Memory B cell (primary cell): ENCODE results near the gene PIAS4.
A peak's percentile ranks its signal among the peaks of the same experiment; 100 is the strongest.
"Not testable (repeated sequence)": the region's sequence is repeated elsewhere in the genome, so short reads cannot be mapped to it uniquely, and the experiment has no call there.

Experiments
- ATAC-seq: fragments of 150-1000 bp; cut with Tn5 transposase; 2 replicates; pipeline ENCODE4 v1.10.0; 2021; ENCODE audit warnings: low read depth, mild to moderate bottlenecking, moderate library complexity
- DNase-seq, 2 donors: peaks; one replicate each; pipeline ENCODE4 v3.0.0; 2022; ENCODE audit warnings: low spot score in 2 of 2
- H3K27ac Mint-ChIP-seq: one replicate; pipeline ENCODE4 v1.8.0; 2022; ENCODE audit warnings: mild to moderate bottlenecking, moderate library complexity, mixed read lengths
- H3K27me3 Mint-ChIP-seq: one replicate; pipeline ENCODE4 v1.8.0; 2022; ENCODE audit warnings: mixed read lengths
- H3K36me3 Mint-ChIP-seq: one replicate; pipeline ENCODE4 v1.8.0; 2022; ENCODE audit warnings: mild to moderate bottlenecking, mixed read lengths
- H3K4me1 Mint-ChIP-seq: one replicate; pipeline ENCODE4 v1.8.0; 2022; ENCODE audit warnings: mixed read lengths
- H3K4me3 Mint-ChIP-seq: one replicate; pipeline ENCODE4 v1.8.0; 2022; ENCODE audit warnings: mild to moderate bottlenecking, moderate library complexity, mixed read lengths
- H3K9me3 Mint-ChIP-seq: one replicate; pipeline ENCODE4 v1.8.0; 2022; ENCODE audit warnings: mixed read lengths

The PIAS4 gene

GRCh38 chr19:4007021-4007835 is at the start of gene PIAS4:
Gene PIAS4, plus strand, starts transcription at chr19:4007736. Its CDS starts 25 bp downstream, at chr19:4007761.
- Mint-ChIP-seq H3K36me3 (no peaks in the 10 kb centered on the region), H3K27ac (peak within 1 kb of the TSS; percentile 85), H3K4me1 (peaks cover 17% of the 10 kb centered on the region), H3K27me3 (no peaks in the 10 kb centered on the region), H3K4me3 (peak within 1 kb of the TSS; percentile 90), H3K9me3 (no peaks in the 10 kb centered on the region)
- DNase-seq (peak; percentile 86 to 89), ATAC-seq (peak; percentile 84)

- DNase-seq (no peak), ATAC-seq (no peak)
- Mint-ChIP-seq H3K27me3 (no peaks in the 10 kb centered on the region), H3K27ac (no peak overlapping the region), H3K9me3 (no peaks in the 10 kb centered on the region), H3K4me3 (no peak overlapping the region), H3K4me1 (no peaks in the 10 kb centered on the region), H3K36me3 (peaks cover 9% of the 10 kb centered on the region)
Observed at GRCh38 chr19:3958836-3959765, 48.4 kb upstream of the PIAS4 start.

GRCh38 chr19:3959766-3960131 is 47.8 kb upstream of the PIAS4 start:
- Mint-ChIP-seq H3K4me1 (no peaks in the 10 kb centered on the region), H3K4me3 (no peak overlapping the region), H3K27ac (no peak overlapping the region), H3K27me3 (no peaks in the 10 kb centered on the region), H3K9me3 (no peaks in the 10 kb centered on the region), H3K36me3 (peaks cover 9% of the 10 kb centered on the region)
- no peak for ATAC-seq
- no peak for DNase-seq

GRCh38 chr19:3961007-3961406 is 46.5 kb upstream of the PIAS4 start:
- DNase-seq (no peak), ATAC-seq (no peak)
- no peak overlapping the region for H3K4me3 Mint-ChIP-seq
- H3K27ac Mint-ChIP-seq, result no peak overlapping the region
- H3K9me3 Mint-ChIP-seq, result no peaks in the 10 kb centered on the region
- H3K27me3 Mint-ChIP-seq, result no peaks in the 10 kb centered on the region
- no peaks in the 10 kb centered on the region for H3K4me1 Mint-ChIP-seq
- peaks cover 11% of the 10 kb centered on the region for H3K36me3 Mint-ChIP-seq

GRCh38 chr19:3963458-3964255 is 43.9 kb upstream of the PIAS4 start:
- no peak overlapping the region for H3K4me3 Mint-ChIP-seq
- H3K36me3 Mint-ChIP-seq, result peaks cover 14% of the 10 kb centered on the region
- H3K27me3 Mint-ChIP-seq, result no peaks in the 10 kb centered on the region
- H3K4me1 Mint-ChIP-seq, result peaks cover 5% of the 10 kb centered on the region
- H3K9me3 Mint-ChIP-seq, result no peaks in the 10 kb centered on the region
- ATAC-seq, result no peak
- no peak for DNase-seq
- H3K27ac Mint-ChIP-seq, result no peak overlapping the region

- H3K36me3 Mint-ChIP-seq, result peaks cover 14% of the 10 kb centered on the region
- no peaks in the 10 kb centered on the region for H3K9me3 Mint-ChIP-seq
- H3K4me1 Mint-ChIP-seq, result peaks cover 5% of the 10 kb centered on the region
- H3K4me3 Mint-ChIP-seq, result no peak overlapping the region
- H3K27ac Mint-ChIP-seq, result no peak overlapping the region
- ATAC-seq, result no peak
- no peaks in the 10 kb centered on the region for H3K27me3 Mint-ChIP-seq
- DNase-seq, result no peak
Observed at GRCh38 chr19:3964256-3965194, 43.0 kb upstream of the PIAS4 start.

GRCh38 chr19:3966051-3967017 is 41.2 kb upstream of the PIAS4 start:
- H3K27me3 Mint-ChIP-seq, result no peaks in the 10 kb centered on the region
- no peak for DNase-seq
- H3K4me3 Mint-ChIP-seq, result no peak overlapping the region
- no peak overlapping the region for H3K27ac Mint-ChIP-seq
- no peak for ATAC-seq
- peaks cover 17% of the 10 kb centered on the region for H3K4me1 Mint-ChIP-seq
- H3K9me3 Mint-ChIP-seq, result no peaks in the 10 kb centered on the region
- peaks cover 14% of the 10 kb centered on the region for H3K36me3 Mint-ChIP-seq

GRCh38 chr19:3967983-3968382 is 39.6 kb upstream of the PIAS4 start:
- not testable (repeated sequence) for H3K4me3 Mint-ChIP-seq, DNase-seq, H3K9me3 Mint-ChIP-seq, ATAC-seq, H3K27ac Mint-ChIP-seq, H3K27me3 Mint-ChIP-seq
- H3K4me1 Mint-ChIP-seq, result peaks cover 18% of the 10 kb centered on the region
- H3K36me3 Mint-ChIP-seq, result peaks cover 12% of the 10 kb centered on the region

- no peak for DNase-seq
- H3K27me3 Mint-ChIP-seq, result no peaks in the 10 kb centered on the region
- no peak overlapping the region for H3K4me3 Mint-ChIP-seq
- ATAC-seq, result no peak
- peaks cover 18% of the 10 kb centered on the region for H3K4me1 Mint-ChIP-seq
- peaks cover 8% of the 10 kb centered on the region for H3K36me3 Mint-ChIP-seq
- H3K27ac Mint-ChIP-seq, result no peak overlapping the region
- no peaks in the 10 kb centered on the region for H3K9me3 Mint-ChIP-seq
Observed at GRCh38 chr19:3968556-3969434, 38.7 kb upstream of the PIAS4 start.

GRCh38 chr19:3969435-3970312 is 37.9 kb upstream of the PIAS4 start:
- H3K4me1 Mint-ChIP-seq, result peaks cover 18% of the 10 kb centered on the region
- H3K36me3 Mint-ChIP-seq, result peaks cover 8% of the 10 kb centered on the region
- H3K9me3 Mint-ChIP-seq, result no peaks in the 10 kb centered on the region
- ATAC-seq (no peak), DNase-seq (no peak)
- no peaks in the 10 kb centered on the region for H3K27me3 Mint-ChIP-seq
- peak overlapping the region; percentile 89 for H3K4me3 Mint-ChIP-seq
- H3K27ac Mint-ChIP-seq, result peak overlapping the region; percentile 72
